HepG2 (cell line): ENCODE results near the gene PHF10. TPM values are rescaled to one million over a fixed set of nuclear protein-coding genes. Genes with fewer than 3 reads are reported as not detected.

Source experiments
- GTF3A ChIP-seq: sonication (generic); formaldehyde crosslinking; conservative IDR thresholded peaks from 2 replicates; pipeline ENCODE4 v1.4.0; 2020; ENCODE audit warnings: mild to moderate bottlenecking, missing genetic modification reagents
- HNRNPH1 ChIP-seq: fragments of 200-400 bp; formaldehyde crosslinking; optimal IDR thresholded peaks from 2 replicates; pipeline ENCODE3; 2017; ENCODE audit warnings: mild to moderate bottlenecking, low read depth, low read length
- HNRNPLL ChIP-seq: fragments of 200-400 bp; formaldehyde crosslinking; IDR thresholded peaks from 2 replicates; pipeline ENCODE4 v1.6.1; 2017; ENCODE audit warnings: mild to moderate bottlenecking, low read depth, low read length; ENCODE audit not compliant: poor library complexity, severe bottlenecking
- MAF1 ChIP-seq: sonication (generic); formaldehyde crosslinking; IDR thresholded peaks from 2 replicates; pipeline ENCODE4 v1.5.0; 2020; ENCODE audit warnings: missing genetic modification reagents, borderline replicate concordance
- PHF8 ChIP-seq: sonication (generic); formaldehyde crosslinking; IDR thresholded peaks from 2 replicates; pipeline ENCODE4 v1.5.0; 2020; ENCODE audit warnings: missing genetic modification reagents
- RCOR2 ChIP-seq: IDR thresholded peaks from 2 replicates; pipeline ENCODE4 v1.6.1; 2016; ENCODE audit warnings: missing biosample characterization, missing genetic modification reagents
- RFX5 ChIP-seq: IDR thresholded peaks from 2 replicates; pipeline ENCODE4 v1.6.1; 2011; ENCODE audit warnings: low read depth, low read length, improper control_type of control experiment
- RXRA ChIP-seq: sonication (generic); formaldehyde crosslinking; IDR thresholded peaks from 2 replicates; pipeline ENCODE4 v1.5.1; 2020; ENCODE audit warnings: missing genetic modification reagents
- SAFB2 ChIP-seq: sonication (generic); formaldehyde crosslinking; IDR thresholded peaks from 2 replicates; pipeline ENCODE4 v1.5.1; 2020; ENCODE audit warnings: missing genetic modification reagents, low read depth, mild to moderate bottlenecking, borderline replicate concordance
- SNAPC5 ChIP-seq: sonication (generic); formaldehyde crosslinking; IDR thresholded peaks from 2 replicates; pipeline ENCODE4 v1.8.1; 2023; ENCODE audit warnings: mild to moderate bottlenecking, missing genetic modification reagents, borderline replicate concordance
- XBP1 ChIP-seq: sonication (generic); formaldehyde crosslinking; IDR thresholded peaks from 2 replicates; pipeline ENCODE4 v1.5.0; 2020; ENCODE audit warnings: missing genetic modification reagents
- ZBED4 ChIP-seq: sonication (generic); formaldehyde crosslinking; IDR thresholded peaks from 2 replicates; pipeline ENCODE4 v1.4.0; 2020; ENCODE audit warnings: missing genetic modification reagents, borderline replicate concordance
- ZBTB38 ChIP-seq: sonication (generic); formaldehyde crosslinking; IDR thresholded peaks from 2 replicates; pipeline ENCODE4 v1.5.1; 2020; ENCODE audit warnings: mild to moderate bottlenecking, missing genetic modification reagents
- ZFAT ChIP-seq: sonication (generic); formaldehyde crosslinking; conservative IDR thresholded peaks from 2 replicates; pipeline ENCODE4 v1.8.1; 2023; ENCODE audit warnings: missing genetic modification reagents, inconsistent platforms
- ZNF670 ChIP-seq: sonication (generic); formaldehyde crosslinking; IDR thresholded peaks from 2 replicates; pipeline ENCODE4 v1.8.0; 2022; ENCODE audit warnings: mild to moderate bottlenecking, missing genetic modification reagents, borderline replicate concordance
- ZNF691 ChIP-seq: sonication (generic); formaldehyde crosslinking; IDR thresholded peaks from 2 replicates; pipeline ENCODE4 v1.4.0; 2020; ENCODE audit warnings: missing genetic modification reagents, low read depth, mild to moderate bottlenecking, borderline replicate concordance
- ZNF720 ChIP-seq: sonication (generic); formaldehyde crosslinking; IDR thresholded peaks from 2 replicates; pipeline ENCODE4 v1.4.0; 2020; ENCODE audit warnings: missing genetic modification reagents
- polyA plus RNA-seq, 8 experiments: library from polyadenylated mRNA; depleted of rRNA in 3 of 8; stranded (reverse) in 7 of 8; unstranded in 1 of 8; fragments of >200 nt; fragmentation: Illumina TruSeq in 4 of 8; extraction: Trizol in 4 of 8; gene quantifications; 2 replicates each; pipeline versions ENCODE4 v1.2.1 to v1.2.3, GENCODE V29; 2011 to 2016; ENCODE audit warnings: low read depth in 4 of 8, missing spikeins in 1 of 8, mixed read lengths in 1 of 8; ENCODE audit not compliant: insufficient read depth in 1 of 8
- total RNA-seq, 5 experiments: library from RNA; depleted of rRNA; stranded (reverse); fragments of >200 nt; fragmentation: Illumina TruSeq; extraction: Trizol; gene quantifications; 2 replicates each; pipeline ENCODE4 v1.2.3, GENCODE V29; 2016; ENCODE audit warnings: low read depth in 1 of 5
- TF ChIP-seq, protein P1 (sequence below): sonication (generic); formaldehyde crosslinking; IDR thresholded peaks from 2 replicates; pipeline ENCODE4 v1.4.0; 2020; ENCODE audit warnings: mild to moderate bottlenecking, low read depth, missing genetic modification reagents
- TF ChIP-seq, protein P2 (sequence below): sonication (generic); formaldehyde crosslinking; IDR thresholded peaks from 2 replicates; pipeline ENCODE4 v1.4.0; 2020; ENCODE audit warnings: missing genetic modification reagents

The PHF10 gene
- total and polyA plus RNA-seq, 2 of the 13 experiments (the other 11 are each of a cell fraction or from before 2014, with no cell fraction given): 42.1 to 84.1 TPM

- no peak; the same call in 1 of the 2 replicates for TF ChIP-seq ZBED4 (CRISPR knock-in tag)
- peak; percentile 42 for TF ChIP-seq HNRNPLL
- 0 out of 2 replicates have a peak, but pooled peaks have one; percentile 24 for TF ChIP-seq MAF1
- no peak for TF ChIP-seq ZNF720 (CRISPR knock-in tag)
- peak; percentile 59 for TF ChIP-seq RXRA (CRISPR knock-in tag)
- TF ChIP-seq HNRNPH1: peak; percentile 84
- TF ChIP-seq, protein P1, sequence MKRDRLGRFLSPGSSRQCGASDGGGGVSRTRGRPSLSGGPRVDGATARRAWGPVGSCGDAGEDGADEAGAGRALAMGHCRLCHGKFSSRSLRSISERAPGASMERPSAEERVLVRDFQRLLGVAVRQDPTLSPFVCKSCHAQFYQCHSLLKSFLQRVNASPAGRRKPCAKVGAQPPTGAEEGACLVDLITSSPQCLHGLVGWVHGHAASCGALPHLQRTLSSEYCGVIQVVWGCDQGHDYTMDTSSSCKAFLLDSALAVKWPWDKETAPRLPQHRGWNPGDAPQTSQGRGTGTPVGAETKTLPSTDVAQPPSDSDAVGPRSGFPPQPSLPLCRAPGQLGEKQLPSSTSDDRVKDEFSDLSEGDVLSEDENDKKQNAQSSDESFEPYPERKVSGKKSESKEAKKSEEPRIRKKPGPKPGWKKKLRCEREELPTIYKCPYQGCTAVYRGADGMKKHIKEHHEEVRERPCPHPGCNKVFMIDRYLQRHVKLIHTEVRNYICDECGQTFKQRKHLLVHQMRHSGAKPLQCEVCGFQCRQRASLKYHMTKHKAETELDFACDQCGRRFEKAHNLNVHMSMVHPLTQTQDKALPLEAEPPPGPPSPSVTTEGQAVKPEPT: 0 out of 2 replicates have a peak, but pooled peaks have one; percentile 41
- peak; percentile 57 for TF ChIP-seq ZBTB38 (CRISPR knock-in tag)
- peak; percentile 97 for TF ChIP-seq SAFB2 (CRISPR knock-in tag)
- 0 out of 2 replicates have a peak, but pooled peaks have one; percentile 60 for TF ChIP-seq RCOR2 (CRISPR knock-in tag)
- peak; percentile 91; the same call in 1 of the 2 replicates for TF ChIP-seq GTF3A
- TF ChIP-seq PHF8: peak; percentile 97
- 0 out of 2 replicates have a peak, but pooled peaks have one; percentile 20 for TF ChIP-seq ZFAT (CRISPR knock-in tag)
- TF ChIP-seq XBP1 (CRISPR knock-in tag): no peak
- TF ChIP-seq, protein P2, sequence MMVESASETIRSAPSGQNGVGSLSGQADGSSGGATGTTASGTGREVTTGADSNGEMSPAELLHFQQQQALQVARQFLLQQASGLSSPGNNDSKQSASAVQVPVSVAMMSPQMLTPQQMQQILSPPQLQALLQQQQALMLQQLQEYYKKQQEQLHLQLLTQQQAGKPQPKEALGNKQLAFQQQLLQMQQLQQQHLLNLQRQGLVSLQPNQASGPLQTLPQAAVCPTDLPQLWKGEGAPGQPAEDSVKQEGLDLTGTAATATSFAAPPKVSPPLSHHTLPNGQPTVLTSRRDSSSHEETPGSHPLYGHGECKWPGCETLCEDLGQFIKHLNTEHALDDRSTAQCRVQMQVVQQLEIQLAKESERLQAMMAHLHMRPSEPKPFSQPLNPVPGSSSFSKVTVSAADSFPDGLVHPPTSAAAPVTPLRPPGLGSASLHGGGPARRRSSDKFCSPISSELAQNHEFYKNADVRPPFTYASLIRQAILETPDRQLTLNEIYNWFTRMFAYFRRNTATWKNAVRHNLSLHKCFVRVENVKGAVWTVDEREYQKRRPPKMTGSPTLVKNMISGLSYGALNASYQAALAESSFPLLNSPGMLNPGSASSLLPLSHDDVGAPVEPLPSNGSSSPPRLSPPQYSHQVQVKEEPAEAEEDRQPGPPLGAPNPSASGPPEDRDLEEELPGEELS (CRISPR knock-in tag): 0 out of 2 replicates have a peak, but pooled peaks have one; percentile 32
- TF ChIP-seq RFX5: no peak
- 0 out of 2 replicates have a peak, but pooled peaks have one; percentile 21 for TF ChIP-seq SNAPC5 (CRISPR knock-in tag)
- TF ChIP-seq ZNF691 (CRISPR knock-in tag): peak; percentile 90
- TF ChIP-seq ZNF670: no peak
Observed at GRCh38 chr6:169701954-169702839, 22.1 kb downstream of the PHF10 start, which contains the start of the genes C6orf120 and WDR27 (continued).
